HG03342 (cell line): ENCODE measurements around the gene LCOR.
"Not testable (repeated sequence)": the region's sequence is repeated elsewhere in the genome, so short reads cannot be mapped to it uniquely, and the experiment has no call there.

Experiments
- ATAC-seq: cut with Tn5 transposase; IDR thresholded peaks from one replicate; pipeline ENCODE4 v1.9.1; 2021; ENCODE audit warnings: mild to moderate bottlenecking, moderate library complexity; ENCODE audit not compliant: unreplicated experiment

LCOR gene

DNA sequence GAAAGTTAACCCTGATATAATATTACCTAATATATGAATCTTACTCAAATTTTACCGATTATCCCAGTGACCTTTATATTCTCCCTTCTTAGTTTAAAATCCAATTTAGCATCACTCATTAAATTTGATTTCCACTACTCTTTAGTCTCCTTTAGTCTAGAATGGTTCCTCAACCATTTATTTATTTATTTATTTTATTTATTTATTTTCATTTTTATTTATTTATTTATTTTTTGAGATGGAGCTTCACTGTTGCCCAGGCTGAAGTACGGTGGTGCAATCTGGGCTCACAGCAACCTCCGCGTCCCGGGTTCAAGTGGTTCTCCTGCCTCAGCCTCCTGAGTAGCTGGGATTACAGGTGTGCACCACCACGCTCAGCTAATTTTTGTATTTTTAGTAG is 92.8 kb downstream of the LCOR start:
- no peak for ATAC-seq

DNA sequence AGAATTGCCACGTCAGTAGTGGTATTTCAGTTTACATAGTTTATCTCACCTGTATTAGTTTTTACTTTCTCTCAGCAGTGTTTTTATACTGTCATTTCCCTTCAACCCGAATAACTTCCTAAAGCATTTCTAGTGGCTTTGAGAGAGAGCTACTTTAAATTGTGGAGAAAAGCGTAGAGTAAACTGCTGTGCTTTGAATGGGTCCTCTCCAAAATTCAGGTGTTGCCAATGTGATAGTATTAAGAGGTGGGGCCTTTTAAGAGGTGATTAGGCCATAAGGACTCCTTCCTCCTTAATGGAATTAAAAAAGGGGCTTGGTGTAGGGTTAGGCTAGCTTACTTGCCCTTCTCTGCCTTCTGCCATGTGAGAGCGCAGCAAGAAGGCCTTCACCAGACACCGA is 98.4 kb downstream of the LCOR start:
- no peak for ATAC-seq

DNA sequence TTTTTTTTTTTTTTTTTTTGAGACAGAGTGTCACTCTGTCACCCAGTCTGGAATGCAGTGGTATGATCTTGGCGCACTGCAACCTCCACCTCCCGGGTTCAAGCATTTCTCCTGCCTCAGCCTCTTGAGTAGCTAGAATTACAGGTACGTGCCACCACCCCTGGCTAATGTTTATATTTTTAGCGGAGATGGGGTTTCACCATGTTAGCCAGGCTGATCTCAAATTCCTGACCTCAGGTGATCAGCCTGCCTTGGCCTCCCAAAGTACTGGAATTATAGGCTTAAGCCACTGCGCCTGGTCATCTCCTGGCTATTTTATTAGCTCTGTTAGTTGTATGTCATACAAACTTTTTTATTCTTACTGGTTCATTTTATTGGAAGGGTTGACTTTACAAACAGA is 103.0 kb downstream of the LCOR start:
- no peak for ATAC-seq

DNA sequence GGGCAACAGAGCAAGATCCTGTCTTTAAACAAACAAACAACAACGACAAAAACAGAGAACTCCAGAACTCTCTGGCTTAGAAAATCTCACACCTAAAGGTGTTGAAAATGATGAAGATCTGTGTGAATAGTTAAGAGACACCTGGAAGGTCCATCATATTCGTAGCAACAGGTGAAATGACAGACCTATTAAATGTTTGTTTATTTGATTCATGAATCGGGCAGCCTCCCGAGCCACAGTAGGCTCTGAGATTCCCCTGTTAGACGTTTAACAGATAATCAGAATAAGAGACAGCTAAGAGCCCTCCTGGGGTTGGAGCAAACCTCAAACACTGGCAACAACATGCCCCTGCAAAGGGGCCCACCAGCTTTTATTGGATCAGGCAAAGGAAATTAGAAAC is 103.7 kb downstream of the LCOR start:
- no peak for ATAC-seq

DNA sequence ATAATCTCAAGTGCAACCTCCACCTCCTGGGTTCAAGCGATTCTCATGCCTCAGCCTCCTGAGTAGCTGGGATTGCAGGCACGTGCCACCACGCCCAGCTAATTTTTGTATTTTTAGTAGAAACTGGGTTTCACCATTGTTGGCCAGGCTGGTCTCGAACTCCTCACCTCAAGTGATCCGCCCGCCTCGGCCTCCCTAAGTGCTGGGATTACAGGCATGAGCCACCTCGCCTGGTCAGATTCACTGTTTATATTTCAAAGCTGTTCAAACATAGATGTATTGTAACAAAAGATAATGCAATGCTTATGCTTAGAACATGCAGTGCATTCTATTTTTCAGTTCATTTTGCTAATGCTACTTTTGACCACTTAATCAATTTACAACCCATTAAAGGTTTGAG is 111.1 kb downstream of the LCOR start:
- not testable (repeated sequence) for ATAC-seq

DNA sequence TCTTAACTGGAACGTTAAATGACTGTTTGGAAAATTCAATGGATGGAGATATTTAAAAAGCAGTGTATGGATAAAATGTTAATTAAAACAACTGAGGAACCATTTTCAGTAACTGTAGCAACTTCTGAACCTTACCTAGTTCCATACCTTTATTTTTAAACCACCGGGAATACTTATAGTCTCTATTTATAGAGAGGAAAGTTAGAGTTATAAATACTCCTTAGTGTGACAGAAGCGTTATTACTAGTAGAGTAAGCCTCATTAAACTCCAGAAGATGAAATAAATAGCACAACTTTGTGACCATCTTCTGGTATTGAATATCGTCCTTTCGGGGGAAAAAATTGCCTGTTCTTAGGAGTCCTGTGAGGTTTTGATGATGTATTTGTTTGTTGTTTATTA is 114.9 kb downstream of the LCOR start:
- no peak for ATAC-seq

DNA sequence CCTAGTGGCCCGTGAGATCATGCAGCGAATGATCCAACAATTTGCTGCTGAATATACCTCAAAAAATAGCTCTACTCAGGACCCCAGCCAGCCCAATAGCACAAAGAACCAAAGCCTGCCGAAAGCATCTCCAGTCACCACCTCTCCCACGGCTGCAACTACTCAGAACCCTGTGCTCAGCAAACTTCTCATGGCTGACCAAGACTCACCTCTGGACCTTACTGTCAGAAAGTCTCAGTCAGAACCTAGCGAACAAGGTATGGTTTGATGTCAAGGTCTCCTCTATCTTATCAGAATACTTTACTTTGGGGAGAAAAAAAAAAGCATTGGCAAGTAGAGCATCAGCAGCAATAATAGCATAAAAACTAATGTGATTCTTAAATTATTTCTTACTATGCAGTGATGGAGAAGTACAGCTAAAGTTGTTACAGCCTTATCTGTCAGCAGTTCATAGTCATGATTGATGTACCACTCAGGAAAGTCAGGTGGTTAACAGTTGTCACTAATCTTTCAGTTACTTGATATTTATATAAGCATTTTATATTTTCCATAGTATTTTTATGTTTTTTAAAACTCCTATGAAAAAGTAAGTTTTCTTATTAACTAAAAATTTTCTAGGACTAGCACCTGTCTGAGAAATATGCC is 117.1 kb downstream of the LCOR start:
- ATAC-seq: no peak

DNA sequence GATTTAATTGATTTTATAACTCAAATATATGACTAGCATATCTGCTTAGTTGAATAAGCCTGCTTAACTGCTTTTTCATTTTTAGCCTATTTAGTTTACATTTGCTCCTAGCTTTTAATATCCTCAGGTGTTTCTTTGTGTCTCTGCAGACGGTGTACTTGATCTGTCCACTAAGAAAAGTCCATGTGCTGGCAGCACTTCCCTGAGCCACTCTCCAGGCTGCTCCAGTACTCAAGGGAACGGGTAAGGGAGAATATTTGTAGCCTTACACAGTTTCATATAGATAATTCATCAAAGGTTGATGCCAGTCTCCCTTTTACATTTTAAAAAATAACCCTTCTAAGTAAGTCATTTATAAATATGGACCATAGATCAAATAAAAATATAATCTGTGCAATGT is 119.9 kb downstream of the LCOR start:
- ATAC-seq: no peak

DNA sequence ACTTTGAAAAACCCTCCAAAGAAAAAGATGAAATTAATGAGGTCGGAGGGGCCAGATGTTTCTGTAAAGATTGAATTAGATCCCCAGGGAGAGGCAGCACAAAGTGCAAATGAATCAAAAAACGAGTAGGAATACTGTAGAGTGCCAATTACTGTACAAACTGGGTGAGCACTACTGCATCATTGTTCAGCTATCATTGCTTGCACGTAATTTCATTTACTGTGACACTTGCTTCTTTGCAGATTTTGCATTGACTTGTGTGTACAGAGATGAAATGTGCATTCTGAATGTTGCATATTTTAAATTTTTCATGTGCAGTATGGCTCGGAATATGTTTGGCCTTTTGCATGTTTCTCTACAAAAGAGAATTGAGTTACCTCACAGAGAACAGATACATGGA is 123.7 kb downstream of the LCOR start:
- no peak for ATAC-seq

DNA sequence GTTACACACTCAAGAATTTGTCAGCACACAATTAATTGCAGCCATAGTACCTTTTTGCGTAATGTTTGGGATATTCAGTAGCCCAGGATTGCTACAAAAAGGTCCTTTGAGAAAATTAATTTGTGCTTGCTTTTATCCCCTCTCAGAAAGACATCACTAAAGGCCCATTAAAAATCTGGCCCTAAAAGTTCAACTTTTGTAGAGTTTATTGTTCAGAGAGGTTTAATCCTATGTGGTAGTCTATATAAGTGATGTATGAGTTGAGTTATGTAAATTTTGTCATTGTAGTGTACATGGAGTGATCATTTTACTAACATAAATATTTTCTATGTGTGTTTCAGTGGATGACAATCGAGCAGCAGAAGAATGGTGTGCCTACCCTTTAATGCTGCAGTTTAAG is 126.0 kb downstream of the LCOR start:
- no peak for ATAC-seq

DNA sequence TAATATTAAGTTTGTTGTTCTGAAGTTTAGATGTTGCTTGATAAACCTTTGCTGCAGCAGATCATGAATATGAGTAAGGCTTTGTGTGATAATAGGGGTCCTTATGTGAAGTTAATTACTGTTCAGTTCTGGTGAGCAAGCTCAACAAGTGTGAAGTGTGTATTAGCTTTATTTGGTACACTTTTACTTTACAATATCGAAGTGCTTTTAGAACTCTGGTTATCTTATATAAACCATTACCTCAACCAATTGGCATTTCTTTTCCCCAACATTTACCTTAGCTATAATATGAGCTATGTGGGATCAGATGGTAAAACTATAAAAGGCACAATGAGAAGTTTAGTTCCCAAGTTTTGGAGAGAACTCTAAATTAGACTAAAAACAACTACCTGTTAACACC is 127.6 kb downstream of the LCOR start:
- no peak for ATAC-seq

DNA sequence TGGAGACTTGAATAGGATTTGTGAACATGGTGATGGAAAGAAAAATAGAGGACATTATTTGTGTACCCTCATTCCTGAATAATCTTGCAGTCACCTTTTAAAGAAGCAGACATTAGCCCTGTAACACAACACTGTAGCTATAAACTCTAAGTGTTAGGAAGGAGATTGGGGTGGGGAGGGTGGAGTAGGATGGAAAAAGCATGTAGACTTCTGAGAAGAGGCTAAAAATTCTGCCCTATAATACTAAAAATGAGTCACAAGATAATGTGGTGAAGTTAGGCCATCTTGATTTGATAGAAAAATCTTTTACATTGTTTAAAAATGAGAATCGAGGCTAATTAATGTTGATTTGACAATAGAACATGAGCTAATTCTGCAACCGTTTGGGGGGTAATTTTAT is 128.8 kb downstream of the LCOR start:
- ATAC-seq: no peak

DNA sequence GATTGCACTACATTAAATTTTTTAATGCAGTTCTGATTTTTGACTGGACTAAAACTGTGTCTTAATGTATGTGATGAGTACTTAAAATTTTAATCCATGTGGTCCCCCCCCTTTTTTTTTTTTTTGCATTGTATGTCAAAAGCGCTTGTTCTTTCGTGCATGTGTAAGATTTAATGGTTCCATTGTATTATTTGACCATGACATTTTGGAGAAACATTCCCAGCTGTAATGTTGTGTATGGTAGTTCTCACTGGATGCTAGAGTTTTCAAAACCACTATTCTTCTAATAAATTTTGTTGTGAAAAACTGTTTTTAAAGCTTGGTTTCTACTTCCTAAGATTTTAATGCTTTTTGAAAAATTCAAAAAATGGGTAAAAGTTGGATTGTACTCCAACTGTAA is 132.0 kb downstream of the LCOR start:
- ATAC-seq: no peak

DNA sequence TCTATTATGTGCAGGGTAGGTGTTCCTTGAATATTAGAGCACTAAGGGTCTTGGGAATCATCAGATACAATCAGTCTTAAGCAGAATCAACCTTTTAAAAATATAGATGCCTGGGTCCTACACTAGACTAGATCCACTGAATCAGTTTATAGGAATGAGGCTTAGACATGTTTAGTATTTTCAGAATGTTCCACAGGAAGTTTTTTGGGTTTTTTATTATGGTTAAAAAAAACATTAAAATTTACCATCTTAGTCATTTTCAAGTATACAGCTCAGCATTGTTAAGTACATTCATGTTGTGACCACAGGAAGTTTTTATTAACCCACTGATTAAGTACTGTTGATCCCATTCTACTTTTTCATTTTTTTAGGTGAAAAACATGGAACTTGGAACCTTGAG is 135.7 kb downstream of the LCOR start:
- no peak for ATAC-seq

DNA sequence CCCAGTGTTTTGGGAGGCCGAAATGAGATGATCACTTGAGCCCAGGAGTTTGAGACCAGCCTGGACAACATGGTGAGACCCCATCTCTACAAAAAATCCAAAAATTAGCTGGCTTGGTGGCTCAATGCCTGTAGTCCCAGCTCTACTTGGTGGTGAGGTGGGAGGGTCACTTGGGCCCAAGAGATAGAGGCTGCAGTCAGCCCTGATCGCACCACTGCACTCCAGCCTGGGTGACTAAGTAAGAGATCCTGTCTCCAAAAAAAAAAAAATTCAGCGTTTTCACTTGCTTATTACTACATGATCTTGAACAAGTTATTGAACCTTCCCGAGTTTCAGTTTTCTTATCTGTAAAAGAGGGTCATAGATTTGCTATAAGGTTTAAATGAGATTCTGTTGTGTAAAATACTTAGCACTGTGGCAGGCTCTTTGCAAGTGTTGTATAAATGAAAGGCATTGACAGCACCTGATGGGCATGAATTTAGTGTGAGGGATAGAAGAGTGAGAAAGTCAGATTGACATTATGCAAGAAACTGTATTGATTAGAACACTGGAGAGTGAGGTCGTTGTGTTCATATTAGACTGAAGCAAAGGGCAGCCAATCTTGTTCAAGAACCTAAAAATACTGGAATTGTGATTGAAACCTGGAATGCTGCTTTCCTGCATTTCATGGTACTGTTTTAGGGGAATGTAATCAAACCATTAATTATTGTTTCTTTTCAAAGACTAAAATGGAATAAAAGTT is 136.8 kb downstream of the LCOR start:
- ATAC-seq: no peak

DNA sequence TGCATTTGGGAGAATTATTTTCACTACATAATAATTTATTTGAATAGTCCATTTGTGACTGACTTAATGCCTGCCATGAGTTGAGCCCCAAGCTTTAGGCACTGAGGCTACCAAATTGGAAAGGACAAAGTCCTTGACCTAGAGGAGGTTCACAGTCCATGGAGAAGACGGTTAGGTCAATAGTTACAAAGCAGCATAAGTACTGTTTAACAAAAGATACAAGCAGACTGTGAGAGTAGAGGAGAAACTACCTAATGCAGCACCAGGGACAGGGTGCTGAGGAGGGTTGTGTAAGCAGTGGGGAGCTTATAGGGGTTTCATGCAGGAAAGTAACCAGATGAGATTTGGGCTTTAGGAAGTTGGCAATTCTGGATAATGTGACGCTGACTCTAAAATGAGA is 139.2 kb downstream of the LCOR start:
- ATAC-seq: no peak

DNA sequence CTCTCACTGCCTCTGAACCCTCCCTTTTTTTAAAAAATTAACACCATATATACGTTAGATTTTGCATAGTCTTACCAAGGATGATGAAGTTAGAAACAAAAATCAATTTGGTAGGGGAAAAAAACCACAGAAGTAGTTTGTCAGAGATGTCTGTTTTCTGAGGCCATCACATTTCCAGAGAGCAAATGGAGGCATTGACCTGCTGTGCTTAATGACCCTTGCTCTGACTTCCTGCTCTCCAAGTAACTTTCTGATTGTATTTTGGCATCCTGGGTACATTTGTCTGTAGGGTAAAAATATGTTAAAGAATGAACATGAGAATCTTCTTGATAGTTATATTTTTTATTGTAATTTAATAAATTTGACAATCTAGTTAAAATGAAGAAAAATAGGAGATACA is 140.2 kb downstream of the LCOR start:
- no peak for ATAC-seq

DNA sequence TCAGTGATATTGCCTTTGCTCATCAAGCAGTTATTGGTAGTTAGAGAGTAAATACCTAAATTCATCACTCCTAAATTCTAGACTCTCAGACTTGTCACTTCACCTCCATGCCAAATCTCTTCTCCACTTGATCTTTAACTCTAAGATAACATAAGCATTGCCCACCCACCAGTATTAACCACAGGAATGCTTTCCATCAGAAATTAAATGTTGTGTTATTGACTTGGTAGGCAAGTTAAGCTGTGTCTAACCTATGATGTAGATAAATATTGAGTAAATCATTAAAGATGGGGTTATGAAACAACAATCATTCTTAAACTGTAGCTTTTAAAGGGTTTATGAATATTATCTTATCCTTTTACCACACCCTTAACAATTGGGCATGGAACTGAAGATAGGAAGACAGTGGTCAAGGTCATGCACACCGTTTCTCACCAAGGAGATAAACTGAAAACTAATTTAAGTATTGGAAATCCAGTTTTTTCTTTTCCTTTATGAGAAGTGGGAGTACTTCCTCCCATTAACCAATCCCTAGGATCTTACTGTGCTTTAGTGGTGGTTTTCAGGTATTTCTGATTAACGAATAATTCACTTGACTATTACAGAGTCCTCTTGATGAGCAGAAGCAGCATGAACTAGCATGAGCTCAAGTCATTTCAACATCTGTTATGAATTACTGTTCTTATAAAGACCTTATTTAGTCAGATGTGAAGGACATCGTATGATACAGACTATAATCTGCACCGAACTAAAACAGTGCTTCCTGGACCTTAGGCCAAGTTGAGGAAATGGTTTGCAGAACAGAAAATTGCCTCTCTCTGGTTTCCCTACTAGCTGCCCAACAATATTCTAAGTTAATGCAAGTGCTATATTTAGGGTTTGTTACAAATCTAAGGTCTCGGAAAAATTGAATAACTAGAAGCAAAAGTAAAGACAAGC is 142.0 kb downstream of the LCOR start:
- ATAC-seq: no peak

DNA sequence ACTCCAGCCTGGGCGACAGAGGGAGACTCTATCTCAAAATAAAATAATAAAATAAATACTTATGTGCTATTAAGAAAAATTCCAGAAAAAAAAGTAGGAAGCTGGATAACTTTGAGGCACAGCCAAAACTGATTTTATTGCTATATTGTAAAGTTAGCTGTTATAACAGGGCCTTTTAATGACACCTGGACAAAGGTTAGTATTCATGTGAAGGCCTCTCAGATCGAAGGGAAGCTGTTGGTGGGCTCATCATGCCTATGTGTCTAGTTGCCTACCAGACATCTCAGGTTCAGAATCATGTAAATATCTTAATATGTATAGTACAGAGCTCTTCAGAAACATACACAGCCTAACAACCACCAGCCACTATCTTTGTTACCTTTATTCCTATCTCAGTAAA is 143.0 kb downstream of the LCOR start:
- ATAC-seq: no peak

DNA sequence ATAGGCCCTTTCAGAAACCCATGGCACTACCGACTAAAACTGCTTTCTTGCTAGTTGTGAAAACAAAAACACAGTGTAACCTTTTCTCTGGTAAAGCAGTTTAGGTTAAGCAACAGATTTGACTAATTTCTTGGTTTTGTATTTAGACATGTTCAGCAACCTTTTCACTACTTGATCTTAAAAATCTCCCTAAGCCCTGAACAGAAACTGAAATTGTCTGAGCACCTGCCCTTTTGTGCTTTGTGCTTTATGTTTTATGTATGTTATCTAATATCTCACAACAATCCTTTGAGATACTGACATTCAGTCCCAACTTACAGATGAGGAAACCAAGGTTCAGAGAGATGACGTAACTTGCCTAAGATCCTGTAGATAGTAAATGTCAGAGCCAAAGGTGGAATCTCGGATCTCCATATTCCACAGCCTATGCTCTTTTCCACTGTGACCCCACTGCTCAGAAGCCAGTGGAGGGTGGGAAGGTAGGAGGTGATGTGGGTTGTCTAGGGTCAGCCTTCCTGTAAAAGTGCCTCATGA is 146.6 kb downstream of the LCOR start:
- ATAC-seq: peak; percentile 70

DNA sequence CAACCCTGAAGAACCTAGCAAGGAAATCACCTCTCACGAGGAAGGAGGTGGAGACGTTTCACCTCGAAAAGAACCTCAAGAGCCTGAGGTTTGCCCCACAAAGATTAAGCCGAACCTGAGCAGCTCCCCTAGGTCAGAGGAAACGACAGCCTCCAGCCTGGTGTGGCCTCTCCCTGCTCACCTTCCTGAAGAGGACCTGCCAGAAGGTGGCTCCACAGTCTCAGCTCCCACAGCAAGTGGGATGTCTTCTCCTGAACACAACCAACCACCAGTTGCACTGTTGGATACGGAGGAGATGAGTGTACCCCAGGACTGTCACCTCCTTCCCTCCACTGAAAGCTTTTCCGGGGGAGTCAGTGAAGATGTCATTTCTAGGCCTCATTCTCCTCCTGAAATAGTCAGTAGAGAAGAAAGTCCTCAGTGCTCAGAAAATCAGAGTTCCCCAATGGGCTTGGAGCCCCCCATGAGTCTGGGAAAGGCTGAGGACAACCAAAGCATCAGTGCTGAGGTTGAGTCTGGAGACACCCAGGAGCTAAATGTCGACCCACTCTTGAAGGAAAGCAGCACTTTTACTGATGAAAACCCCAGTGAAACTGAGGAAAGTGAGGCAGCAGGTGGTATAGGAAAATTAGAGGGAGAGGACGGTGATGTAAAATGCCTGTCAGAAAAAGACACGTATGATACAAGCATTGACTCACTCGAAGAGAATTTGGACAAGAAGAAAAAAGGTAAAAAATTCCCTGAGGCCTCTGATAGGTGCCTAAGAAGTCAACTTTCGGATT is 150.2 kb downstream of the LCOR start:
- no peak for ATAC-seq
